ENCODE measurements around the gene RGS16.

The RGS16 gene

GRCh38 chr1:182580736-182581135, 23.5 kb downstream of the RGS16 start:
- no peak for DNase-seq (ENCODE audit: low read depth)

- DNase-seq (ENCODE audit: low read depth) = peak; percentile 46
These were observed 28.5 kb downstream of the RGS16 start for GRCh38 chr1:182575540-182576149.

GRCh38 chr1:182574156-182574555, 30.0 kb downstream of the RGS16 start:
- DNase-seq (ENCODE audit: low read depth) = no peak

GRCh38 chr1:182570611-182570970, 33.6 kb downstream of the RGS16 start:
- DNase-seq (ENCODE audit: low read depth) = no peak

- no peak for DNase-seq (ENCODE audit: low read depth)
These were observed 34.1 kb downstream of the RGS16 start for GRCh38 chr1:182569939-182570610.

- DNase-seq (ENCODE audit: low read depth) = no peak
These were observed 35.4 kb downstream of the RGS16 start for GRCh38 chr1:182568647-182569284.

- no peak for DNase-seq (ENCODE audit: low read depth)
These were observed 36.6 kb downstream of the RGS16 start for GRCh38 chr1:182567629-182568028.

GRCh38 chr1:182565537-182565936, 38.7 kb downstream of the RGS16 start:
- DNase-seq (ENCODE audit: low read depth) = no peak

GRCh38 chr1:182564406-182565004, 39.7 kb downstream of the RGS16 start:
- no peak for DNase-seq (ENCODE audit: low read depth)

- DNase-seq (ENCODE audit: low read depth) = no peak
These were observed 41.1 kb downstream of the RGS16 start for GRCh38 chr1:182563095-182563494.

GRCh38 chr1:182561456-182561855, 42.7 kb downstream of the RGS16 start:
- no peak for DNase-seq (ENCODE audit: low read depth)

- DNase-seq (ENCODE audit: low read depth) = no peak
These were observed 43.7 kb downstream of the RGS16 start for GRCh38 chr1:182560392-182560984.

- DNase-seq (ENCODE audit: low read depth) = no peak
These were observed 47.9 kb downstream of the RGS16 start for GRCh38 chr1:182556279-182556678.

- no peak for DNase-seq (ENCODE audit: low read depth)
These were observed 48.7 kb downstream of the RGS16 start for GRCh38 chr1:182555493-182555892.

GRCh38 chr1:182552527-182552926, 51.7 kb downstream of the RGS16 start:
- DNase-seq (ENCODE audit: low read depth) = no peak

GRCh38 chr1:182549811-182550210, 54.4 kb downstream of the RGS16 start:
- no peak for DNase-seq (ENCODE audit: low read depth)

- no peak for DNase-seq (ENCODE audit: low read depth)
These were observed 54.8 kb downstream of the RGS16 start for GRCh38 chr1:182549346-182549745.

All from GM04504 (cell line).